HL-60/S4 treated with phorbol 12-myristate 13-acetate at 8.2 ng/mL for 4 days and 3 days (cell line): ENCODE measurements around the gene DLG4.

Experiments
- in situ Hi-C: fragments of 300-500 bp; cut with MboI; formaldehyde crosslinking; loops from 2 replicates; pipeline ENCODE4 v1.15.0; 2022; ENCODE audit warnings: low sequenced_read_pairs

DLG4 gene

GRCh38 chr17:7233701-7234082 is 14.1 kb upstream of the DLG4 start:
- in situ Hi-C loops = no loop called here

GRCh38 chr17:7232114-7232513 is 12.5 kb upstream of the DLG4 start:
- in situ Hi-C loops = no loop called here

GRCh38 chr17:7229504-7229903 is 9.9 kb upstream of the DLG4 start:
- in situ Hi-C loops = no loop called here

GRCh38 chr17:7228920-7229319 is 9.3 kb upstream of the DLG4 start:
- in situ Hi-C loops = no loop called here

GRCh38 chr17:7226721-7227710 is 7.4 kb upstream of the DLG4 start:
- in situ Hi-C loops = no loop called here

GRCh38 chr17:7225711-7226331 is 6.2 kb upstream of the DLG4 start:
- in situ Hi-C loops = no loop called here

- in situ Hi-C loops = no loop called here
Observed at GRCh38 chr17:7224661-7225111, 5.0 kb upstream of the DLG4 start.

- in situ Hi-C loops = no loop called here
Observed at GRCh38 chr17:7224110-7224509, 4.5 kb upstream of the DLG4 start.

GRCh38 chr17:7223375-7223774 is 3.7 kb upstream of the DLG4 start:
- in situ Hi-C loops = no loop called here

- in situ Hi-C loops = no loop called here
Observed at GRCh38 chr17:7222972-7223292, 3.3 kb upstream of the DLG4 start.

GRCh38 chr17:7222093-7222971 is 2.7 kb upstream of the DLG4 start:
- in situ Hi-C loops = no loop called here

GRCh38 chr17:7221278-7222092 is 1.8 kb upstream of the DLG4 start:
- in situ Hi-C loops = no loop called here

GRCh38 chr17:7220593-7221277 is 1.1 kb upstream of the DLG4 start:
- in situ Hi-C loops = no loop called here

GRCh38 chr17:7219229-7219811 is 316 bp downstream of the DLG4 start:
- in situ Hi-C loops = no loop called here

- in situ Hi-C loops = no loop called here
Observed at GRCh38 chr17:7218758-7219157, 878 bp downstream of the DLG4 start.

- in situ Hi-C loops = no loop called here
Observed at GRCh38 chr17:7218166-7218565, 1.5 kb downstream of the DLG4 start.

GRCh38 chr17:7217113-7217987 is 2.3 kb downstream of the DLG4 start:
- in situ Hi-C loops = no loop called here

- in situ Hi-C loops = no loop called here
Observed at GRCh38 chr17:7216242-7217112, 3.2 kb downstream of the DLG4 start.
